Vein endothelial cell (primary cell): ENCODE measurements around the gene PAX9. TPM values are rescaled to one million over a fixed set of nuclear protein-coding genes. Genes with fewer than 3 reads are reported as not detected.

Experiments used
- total RNA-seq: library from RNA; depleted of rRNA; stranded (reverse); fragments of >200 nt; gene quantifications from 2 replicates; pipeline ENCODE4 v1.2.3, GENCODE V29; 2012

The PAX9 gene
- total RNA-seq = 0.19 and 1.6 TPM in 2 replicates

GRCh38 chr14:36661506-36662257 lies at the start of gene PAX9:
PAX9 (plus strand) TSS chr14:36661860; CDS start chr14:36662090, 230 bp downstream.

Other genes with a start within 250 kb of the PAX9 start
- not detected in 2 replicates for gene NKX2-1, start 141.6 kb upstream of the PAX9 start, total RNA-seq
- gene NKX2-8, start 79.2 kb upstream of the PAX9 start, total RNA-seq = not detected in 2 replicates